ENCODE data around the gene USP49. TPM values are rescaled to one million over a fixed set of nuclear protein-coding genes. Genes with fewer than 3 reads are reported as not detected.

The USP49 gene
- total and polyA plus RNA-seq, 2 of the 13 experiments (the other 11 are each of a cell fraction or from before 2014, with no cell fraction given): 2.9 to 4.3 TPM

DNA sequence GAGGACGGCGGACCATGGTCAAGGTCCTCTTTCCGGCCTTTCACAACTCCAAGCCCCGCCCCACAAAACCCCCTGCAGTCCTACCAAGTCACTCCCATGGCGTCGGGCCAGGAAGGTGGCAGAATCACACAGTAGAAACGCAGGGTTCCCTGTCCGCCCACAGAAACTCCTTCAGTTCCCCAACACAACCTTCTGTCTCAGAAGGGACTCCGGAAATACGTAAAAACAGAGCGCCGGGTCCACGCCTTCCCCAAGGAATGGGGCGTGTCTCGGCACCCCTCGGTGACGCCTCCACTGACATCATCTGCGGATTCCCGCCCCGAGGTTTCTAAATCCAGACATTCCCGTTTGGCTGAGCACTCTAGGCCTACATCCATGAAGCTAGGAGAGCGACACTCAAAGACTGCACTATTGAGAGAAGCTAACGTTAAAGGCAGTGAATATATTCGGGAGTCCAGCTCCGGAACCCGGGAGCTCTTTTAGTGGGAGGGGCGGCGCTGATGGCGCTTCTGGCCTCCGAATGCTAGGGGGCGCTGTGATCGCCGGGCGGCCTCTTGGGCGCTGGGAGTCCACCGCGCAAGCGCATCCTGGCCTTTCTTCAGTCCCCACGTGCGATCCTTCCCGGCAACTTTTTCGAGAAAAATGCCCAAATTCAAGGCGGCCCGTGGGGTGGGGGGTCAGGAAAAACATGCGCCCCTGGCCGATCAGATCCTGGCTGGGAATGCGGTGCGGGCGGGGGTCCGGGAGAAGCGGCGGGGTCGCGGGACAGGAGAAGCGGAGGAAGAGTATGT lies 25.9 kb upstream of the USP49 start, which contains the start of the genes BYSL and MED20 (continued):
- TF ChIP-seq FOXK1 (CRISPR knock-in tag; IDR thresholded peaks at IDR 0.05; ENCODE audit: borderline replicate concordance, low read depth) (peak; percentile 83), ZNF720 (CRISPR knock-in tag; IDR thresholded peaks at IDR 0.05) (no peak), SYNCRIP (IDR thresholded peaks at IDR 0.05; ENCODE audit: insufficient read depth, low read depth, low read length) (no peak), KLF15 (CRISPR knock-in tag; IDR thresholded peaks at IDR 0.05; ENCODE audit: borderline replicate concordance) (0 out of 2 replicates have a peak, but pooled peaks have one; percentile 78), ZNF549 (CRISPR knock-in tag; IDR thresholded peaks at IDR 0.05) (no peak; the same call in 1 of the 2 replicates), SMAD1 (CRISPR knock-in tag; IDR thresholded peaks at IDR 0.05; ENCODE audit: borderline replicate concordance, low read depth) (peak; percentile 63; the same call in 1 of the 2 replicates), CHD4 (IDR thresholded peaks at IDR 0.05; ENCODE audit: borderline replicate concordance, low read length) (no peak), ZNF547 (CRISPR knock-in tag; IDR thresholded peaks at IDR 0.05) (peak; percentile 97; the same call in 1 of the 2 replicates), ZNF619 (CRISPR knock-in tag; IDR thresholded peaks at IDR 0.05) (peak; percentile 51; the same call in 1 of the 2 replicates), ZNF746 (CRISPR knock-in tag; IDR thresholded peaks at IDR 0.05) (no peak), HMG20A (CRISPR knock-in tag; IDR thresholded peaks at IDR 0.05; ENCODE audit: borderline replicate concordance) (no peak), SRY (CRISPR knock-in tag; IDR thresholded peaks at IDR 0.05) (peak; percentile 35; the same call in 1 of the 2 replicates), NCOA2 (CRISPR knock-in tag; IDR thresholded peaks at IDR 0.05) (peak; percentile 62), YEATS2 (CRISPR knock-in tag; IDR thresholded peaks at IDR 0.05; ENCODE audit: borderline replicate concordance) (peak; percentile 97), ZNF510 (CRISPR knock-in tag; IDR thresholded peaks at IDR 0.05; ENCODE audit: low read depth) (peak; percentile 90), ZNF331 (CRISPR knock-in tag; IDR thresholded peaks at IDR 0.05) (peak; percentile 9; the same call in 1 of the 2 replicates)
- TF ChIP-seq, protein P1, sequence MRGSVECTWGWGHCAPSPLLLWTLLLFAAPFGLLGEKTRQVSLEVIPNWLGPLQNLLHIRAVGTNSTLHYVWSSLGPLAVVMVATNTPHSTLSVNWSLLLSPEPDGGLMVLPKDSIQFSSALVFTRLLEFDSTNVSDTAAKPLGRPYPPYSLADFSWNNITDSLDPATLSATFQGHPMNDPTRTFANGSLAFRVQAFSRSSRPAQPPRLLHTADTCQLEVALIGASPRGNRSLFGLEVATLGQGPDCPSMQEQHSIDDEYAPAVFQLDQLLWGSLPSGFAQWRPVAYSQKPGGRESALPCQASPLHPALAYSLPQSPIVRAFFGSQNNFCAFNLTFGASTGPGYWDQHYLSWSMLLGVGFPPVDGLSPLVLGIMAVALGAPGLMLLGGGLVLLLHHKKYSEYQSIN (CRISPR knock-in tag; IDR thresholded peaks at IDR 0.05; ENCODE audit: borderline replicate concordance): no peak
- TF ChIP-seq, protein P2, sequence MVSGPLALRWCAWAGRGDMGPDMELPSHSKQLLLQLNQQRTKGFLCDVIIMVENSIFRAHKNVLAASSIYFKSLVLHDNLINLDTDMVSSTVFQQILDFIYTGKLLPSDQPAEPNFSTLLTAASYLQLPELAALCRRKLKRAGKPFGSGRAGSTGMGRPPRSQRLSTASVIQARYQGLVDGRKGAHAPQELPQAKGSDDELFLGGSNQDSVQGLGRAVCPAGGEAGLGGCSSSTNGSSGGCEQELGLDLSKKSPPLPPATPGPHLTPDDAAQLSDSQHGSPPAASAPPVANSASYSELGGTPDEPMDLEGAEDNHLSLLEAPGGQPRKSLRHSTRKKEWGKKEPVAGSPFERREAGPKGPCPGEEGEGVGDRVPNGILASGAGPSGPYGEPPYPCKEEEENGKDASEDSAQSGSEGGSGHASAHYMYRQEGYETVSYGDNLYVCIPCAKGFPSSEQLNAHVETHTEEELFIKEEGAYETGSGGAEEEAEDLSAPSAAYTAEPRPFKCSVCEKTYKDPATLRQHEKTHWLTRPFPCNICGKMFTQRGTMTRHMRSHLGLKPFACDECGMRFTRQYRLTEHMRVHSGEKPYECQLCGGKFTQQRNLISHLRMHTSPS (CRISPR knock-in tag; IDR thresholded peaks at IDR 0.05; ENCODE audit: low read depth): no peak; the same call in 1 of the 2 replicates
- TF ChIP-seq, protein P3, sequence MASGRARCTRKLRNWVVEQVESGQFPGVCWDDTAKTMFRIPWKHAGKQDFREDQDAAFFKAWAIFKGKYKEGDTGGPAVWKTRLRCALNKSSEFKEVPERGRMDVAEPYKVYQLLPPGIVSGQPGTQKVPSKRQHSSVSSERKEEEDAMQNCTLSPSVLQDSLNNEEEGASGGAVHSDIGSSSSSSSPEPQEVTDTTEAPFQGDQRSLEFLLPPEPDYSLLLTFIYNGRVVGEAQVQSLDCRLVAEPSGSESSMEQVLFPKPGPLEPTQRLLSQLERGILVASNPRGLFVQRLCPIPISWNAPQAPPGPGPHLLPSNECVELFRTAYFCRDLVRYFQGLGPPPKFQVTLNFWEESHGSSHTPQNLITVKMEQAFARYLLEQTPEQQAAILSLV (CRISPR knock-in tag; IDR thresholded peaks at IDR 0.05; ENCODE audit: borderline replicate concordance): peak; percentile 63; the same call in 1 of the 2 replicates
- TF ChIP-seq, protein P4, sequence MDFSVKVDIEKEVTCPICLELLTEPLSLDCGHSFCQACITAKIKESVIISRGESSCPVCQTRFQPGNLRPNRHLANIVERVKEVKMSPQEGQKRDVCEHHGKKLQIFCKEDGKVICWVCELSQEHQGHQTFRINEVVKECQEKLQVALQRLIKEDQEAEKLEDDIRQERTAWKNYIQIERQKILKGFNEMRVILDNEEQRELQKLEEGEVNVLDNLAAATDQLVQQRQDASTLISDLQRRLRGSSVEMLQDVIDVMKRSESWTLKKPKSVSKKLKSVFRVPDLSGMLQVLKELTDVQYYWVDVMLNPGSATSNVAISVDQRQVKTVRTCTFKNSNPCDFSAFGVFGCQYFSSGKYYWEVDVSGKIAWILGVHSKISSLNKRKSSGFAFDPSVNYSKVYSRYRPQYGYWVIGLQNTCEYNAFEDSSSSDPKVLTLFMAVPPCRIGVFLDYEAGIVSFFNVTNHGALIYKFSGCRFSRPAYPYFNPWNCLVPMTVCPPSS (IDR thresholded peaks at IDR 0.05): no peak
- TF ChIP-seq, protein P5, sequence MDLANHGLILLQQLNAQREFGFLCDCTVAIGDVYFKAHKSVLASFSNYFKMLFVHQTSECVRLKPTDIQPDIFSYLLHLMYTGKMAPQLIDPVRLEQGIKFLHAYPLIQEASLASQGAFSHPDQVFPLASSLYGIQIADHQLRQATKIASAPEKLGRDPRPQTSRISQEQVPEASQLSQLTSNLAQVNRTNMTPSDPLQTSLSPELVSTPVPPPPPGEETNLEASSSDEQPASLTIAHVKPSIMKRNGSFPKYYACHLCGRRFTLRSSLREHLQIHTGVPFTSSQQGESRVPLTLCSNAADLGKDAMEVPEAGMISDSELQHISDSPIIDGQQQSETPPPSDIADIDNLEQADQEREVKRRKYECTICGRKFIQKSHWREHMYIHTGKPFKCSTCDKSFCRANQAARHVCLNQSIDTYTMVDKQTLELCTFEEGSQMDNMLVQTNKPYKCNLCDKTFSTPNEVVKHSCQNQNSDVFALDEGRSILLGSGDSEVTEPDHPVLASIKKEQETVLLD (CRISPR knock-in tag; IDR thresholded peaks at IDR 0.05; ENCODE audit: low read depth): no peak
- TF ChIP-seq, protein P6, sequence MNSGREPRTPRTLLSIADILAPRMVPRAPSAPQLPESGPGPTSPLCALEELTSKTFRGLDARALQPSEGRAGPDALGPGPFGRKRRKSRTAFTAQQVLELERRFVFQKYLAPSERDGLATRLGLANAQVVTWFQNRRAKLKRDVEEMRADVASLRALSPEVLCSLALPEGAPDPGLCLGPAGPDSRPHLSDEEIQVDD (CRISPR knock-in tag; IDR thresholded peaks at IDR 0.05; ENCODE audit: borderline replicate concordance): 0 out of 2 replicates have a peak, but pooled peaks have one; percentile 7
